GM21360 (cell line): ENCODE data around the gene DMXL1.

Source experiments
- ATAC-seq: cut with Tn5 transposase; IDR thresholded peaks from one replicate; pipeline ENCODE4 v1.9.1; 2021; ENCODE audit warnings: mild to moderate bottlenecking, moderate library complexity; ENCODE audit not compliant: unreplicated experiment

The DMXL1 gene, protein sequence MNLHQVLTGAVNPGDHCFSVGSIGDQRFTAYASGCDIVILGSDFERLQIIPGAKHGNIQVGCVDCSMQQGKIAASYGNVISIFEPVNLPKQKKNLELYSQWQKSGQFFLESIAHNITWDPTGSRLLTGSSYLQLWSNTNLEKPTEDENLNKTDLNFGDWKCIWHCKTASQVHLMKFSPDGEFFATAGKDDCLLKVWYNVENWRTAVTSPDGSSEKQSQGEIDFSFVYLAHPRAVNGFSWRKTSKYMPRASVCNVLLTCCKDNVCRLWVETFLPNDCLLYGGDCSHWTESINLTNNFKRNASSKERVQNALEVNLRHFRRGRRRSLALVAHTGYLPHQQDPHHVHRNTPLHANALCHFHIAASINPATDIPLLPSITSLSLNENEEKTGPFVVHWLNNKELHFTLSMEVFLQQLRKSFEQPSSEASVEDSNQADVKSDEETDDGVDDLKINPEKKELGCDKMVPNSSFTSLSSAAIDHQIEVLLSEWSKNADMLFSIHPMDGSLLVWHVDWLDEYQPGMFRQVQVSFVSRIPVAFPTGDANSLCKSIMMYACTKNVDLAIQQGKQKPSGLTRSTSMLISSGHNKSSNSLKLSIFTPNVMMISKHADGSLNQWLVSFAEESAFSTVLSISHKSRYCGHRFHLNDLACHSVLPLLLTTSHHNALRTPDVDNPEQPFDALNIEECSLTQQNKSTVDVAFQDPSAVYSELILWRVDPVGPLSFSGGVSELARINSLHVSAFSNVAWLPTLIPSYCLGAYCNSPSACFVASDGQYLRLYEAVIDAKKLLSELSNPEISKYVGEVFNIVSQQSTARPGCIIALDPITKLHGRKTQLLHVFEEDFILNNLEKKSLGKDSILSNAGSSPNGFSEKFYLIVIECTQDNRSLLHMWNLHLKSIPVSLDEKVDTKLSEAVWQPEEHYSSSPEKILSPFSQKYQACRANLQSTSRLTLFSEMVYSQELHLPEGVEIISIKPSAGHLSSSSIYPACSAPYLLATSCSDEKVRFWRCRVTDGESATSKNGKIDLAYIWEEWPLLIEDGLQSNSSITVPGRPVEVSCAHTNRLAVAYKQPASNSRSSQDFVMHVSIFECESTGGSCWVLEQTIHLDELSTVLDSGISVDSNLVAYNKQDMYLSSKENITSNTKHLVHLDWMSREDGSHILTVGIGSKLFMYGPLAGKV (N-terminal part only)

DNA sequence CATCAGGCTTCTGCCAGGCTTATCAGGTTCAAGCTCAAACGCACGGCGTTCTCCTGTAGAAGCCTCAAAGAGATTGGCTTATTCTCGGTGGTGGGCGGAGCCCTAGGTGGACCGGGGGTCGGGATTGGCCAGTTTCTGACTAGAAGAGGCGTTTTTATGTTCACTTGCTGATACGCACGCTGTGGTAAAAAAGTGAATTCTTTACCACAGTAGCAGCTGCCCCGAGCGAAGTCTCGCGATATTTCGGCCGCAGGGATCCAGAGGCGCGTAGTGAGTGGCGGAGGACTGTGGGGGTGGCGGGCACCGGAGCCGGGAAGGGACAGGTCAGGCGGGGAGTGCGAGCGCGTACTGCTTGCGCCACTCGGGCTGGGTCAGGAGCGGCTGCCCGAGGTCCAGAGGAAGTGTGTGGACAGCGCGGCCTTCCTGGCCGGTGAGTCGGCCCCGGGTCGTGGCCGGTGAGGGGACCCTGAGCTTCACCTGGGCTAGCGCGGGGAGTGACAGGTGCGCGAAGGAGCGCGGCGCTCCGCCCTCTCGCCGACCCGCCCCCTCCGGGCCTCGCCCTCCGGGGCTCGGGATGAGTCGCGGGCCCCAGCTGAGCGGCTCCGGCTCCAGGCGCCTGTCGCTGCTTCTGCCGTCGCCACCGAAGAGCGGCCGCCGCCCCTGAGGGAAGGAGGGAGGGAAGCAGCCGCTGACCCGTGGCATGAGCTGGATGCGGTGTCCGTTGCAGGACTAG is at the start of gene DMXL1:
TSS of gene DMXL1 (plus strand) at position 260 of the 733 bp plus-strand sequence. CDS start 483 bp downstream, outside the sequence.
- ATAC-seq = peak; percentile 71

DNA sequence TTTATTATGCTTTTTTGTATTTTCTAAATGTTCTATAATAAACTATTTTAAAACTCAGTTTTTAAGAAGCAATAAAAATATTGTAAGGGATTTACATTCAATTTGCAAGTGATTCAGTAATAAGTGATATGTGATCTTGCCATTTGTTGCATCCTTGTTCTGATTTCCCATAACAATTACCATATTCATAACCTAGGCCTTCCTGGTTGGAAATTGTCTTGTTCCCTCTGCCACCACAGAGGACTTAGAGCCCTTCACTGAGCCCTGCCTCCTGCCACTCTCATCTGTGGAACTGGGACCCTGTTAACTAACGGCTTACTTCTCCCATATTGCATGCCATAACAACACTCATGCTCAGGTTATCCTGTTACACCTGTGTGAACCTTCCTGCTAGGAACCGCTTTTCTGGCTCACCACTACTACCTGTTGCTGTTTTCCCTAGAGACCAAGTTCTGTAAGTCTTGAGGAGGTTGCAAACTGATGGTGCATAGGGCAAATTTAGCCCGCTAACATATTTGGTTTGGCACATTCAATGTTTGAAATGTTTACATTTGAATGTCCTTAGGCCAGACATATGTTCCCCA is 49.6 kb upstream of the DMXL1 start:
- ATAC-seq = peak; percentile 2

GRCh38 chr5:119022017-119022745 is 48.7 kb upstream of the DMXL1 start:
- ATAC-seq = peak; percentile 62

DNA sequence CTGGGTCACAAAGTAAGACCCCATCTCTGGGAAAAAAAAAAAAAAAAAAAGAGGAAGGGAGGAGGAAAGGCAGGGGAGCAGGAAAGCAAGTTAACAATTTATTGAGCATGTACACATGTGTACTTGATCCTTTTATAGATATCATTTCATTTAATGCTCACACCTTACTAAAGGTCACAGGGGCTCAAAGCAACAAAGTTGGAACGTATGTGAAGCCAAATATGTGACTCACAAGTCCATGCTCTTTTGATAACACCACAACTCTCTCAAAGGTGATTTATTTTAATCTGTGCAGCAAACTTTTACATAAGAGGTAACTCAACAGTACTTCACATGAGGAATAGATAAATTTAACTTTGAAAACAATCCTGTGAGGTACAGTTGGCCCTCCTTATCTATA is 48.1 kb upstream of the DMXL1 start:
- ATAC-seq = no peak

DNA sequence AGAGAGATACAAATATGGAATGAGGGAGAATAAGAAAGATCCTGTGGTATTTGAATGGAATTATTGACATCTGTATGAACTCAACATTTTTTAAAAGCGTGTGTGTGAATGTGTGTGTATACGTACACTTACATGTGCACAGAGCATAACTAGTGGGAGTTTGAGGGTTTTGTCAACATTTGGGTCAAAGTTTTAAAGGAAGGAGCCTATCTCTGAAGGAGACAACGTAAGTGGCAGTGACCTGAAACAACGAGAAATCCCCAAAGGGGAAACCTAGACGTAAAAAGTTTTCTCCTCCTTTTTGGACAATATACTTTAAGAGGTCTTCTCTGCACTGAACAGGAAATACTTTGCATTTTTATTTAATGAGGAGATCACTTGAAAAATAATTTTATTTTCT is 42.3 kb upstream of the DMXL1 start:
- ATAC-seq = no peak

- peak; percentile 60 for ATAC-seq
Measured at GRCh38 chr5:119031011-119031886, 39.6 kb upstream of the DMXL1 start.

DNA sequence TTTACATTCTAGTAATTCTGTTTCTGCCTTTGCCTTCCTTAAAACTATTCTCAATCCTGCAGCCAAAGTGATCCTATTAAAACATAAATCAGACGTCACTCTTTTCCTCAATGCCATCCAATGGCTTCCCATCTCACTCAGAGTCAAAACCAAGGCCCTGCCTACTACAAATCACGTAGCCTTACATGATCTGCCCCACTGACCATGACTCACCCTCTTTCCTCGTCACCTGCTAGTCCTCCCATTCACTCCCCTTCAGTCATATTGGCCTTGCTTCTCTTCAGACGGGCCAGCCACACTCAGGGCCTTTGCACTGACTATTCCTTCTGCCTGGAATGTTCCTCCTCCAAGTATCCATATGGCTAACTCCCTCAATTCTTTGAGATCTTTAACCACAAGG is 39.0 kb upstream of the DMXL1 start:
- peak; percentile 72 for ATAC-seq

- peak; percentile 35 for ATAC-seq
Measured at GRCh38 chr5:119032656-119033055, 38.2 kb upstream of the DMXL1 start.

- ATAC-seq = no peak
Measured at GRCh38 chr5:119033135-119033534, 37.8 kb upstream of the DMXL1 start.

DNA sequence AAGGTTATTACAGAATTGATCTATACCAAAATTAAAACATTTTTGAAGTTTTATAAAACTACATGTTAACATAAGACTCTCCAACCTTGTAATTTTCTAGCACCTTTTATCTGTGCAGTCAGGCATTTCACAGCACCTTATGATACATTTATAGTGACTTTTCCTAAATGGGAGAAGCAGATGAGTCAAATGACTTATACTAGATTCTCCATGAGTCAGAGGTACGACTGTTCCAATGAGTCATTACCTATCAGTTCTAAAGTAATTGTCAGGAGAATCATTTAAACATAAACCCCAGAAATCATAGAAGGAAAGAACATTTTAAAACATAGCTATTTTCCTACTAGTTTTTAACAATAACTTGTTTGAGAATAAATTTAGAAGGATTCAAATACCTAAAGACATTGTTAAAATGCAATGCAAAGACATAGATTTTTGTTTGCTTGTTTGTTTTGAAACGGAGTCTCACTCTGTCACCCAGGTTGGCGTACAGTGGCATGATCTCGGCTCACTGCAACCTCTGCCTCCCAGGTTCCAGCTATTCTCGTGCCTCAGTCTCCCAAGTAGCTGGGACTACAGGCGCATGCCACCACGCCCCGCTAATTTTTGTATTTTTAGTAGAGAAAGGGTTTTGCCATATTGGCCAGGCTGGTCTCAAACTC is 34.7 kb upstream of the DMXL1 start:
- ATAC-seq = no peak

DNA sequence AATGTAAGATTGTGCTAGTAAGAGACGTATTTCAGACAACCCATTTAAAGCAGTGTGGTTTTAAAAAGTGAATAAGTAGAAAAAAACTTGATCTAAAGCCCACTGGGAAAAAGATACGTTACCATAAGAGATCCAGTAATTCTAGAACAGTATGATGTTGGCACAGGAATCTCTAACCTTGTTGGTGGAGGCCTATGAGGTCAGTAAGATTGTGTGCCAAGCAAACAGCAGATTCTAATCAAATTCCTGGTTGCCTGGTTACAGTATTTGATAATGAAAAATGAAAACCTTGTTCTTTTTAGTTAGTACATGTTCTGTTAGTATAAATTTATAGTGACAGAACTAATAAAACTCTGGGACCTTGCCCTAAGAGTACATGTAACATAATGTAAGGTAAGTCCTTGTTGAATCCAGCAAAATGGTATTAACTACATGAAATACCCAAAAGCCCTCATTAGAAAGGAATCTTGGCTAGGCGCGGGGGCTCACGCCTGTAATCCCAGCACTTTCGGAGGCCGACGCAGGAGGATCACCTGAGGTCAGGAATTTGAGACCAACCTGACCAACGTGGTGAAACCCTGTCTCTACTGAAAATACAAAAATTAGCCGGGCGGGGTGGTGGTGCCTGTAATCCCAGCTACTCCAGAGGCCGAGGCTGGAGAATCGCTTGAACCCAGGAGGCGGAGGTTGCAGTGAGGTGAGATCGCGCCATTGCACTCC is 33.2 kb upstream of the DMXL1 start:
- ATAC-seq = no peak

GRCh38 chr5:119048246-119048645 is 22.6 kb upstream of the DMXL1 start:
- no peak for ATAC-seq

- ATAC-seq = no peak
Measured at GRCh38 chr5:119049824-119050449, 20.9 kb upstream of the DMXL1 start.

- ATAC-seq = no peak
Measured at GRCh38 chr5:119054101-119054500, 16.8 kb upstream of the DMXL1 start.

GRCh38 chr5:119055294-119055693 is 15.6 kb upstream of the DMXL1 start:
- no peak for ATAC-seq

- ATAC-seq = no peak
Measured at GRCh38 chr5:119058979-119059529, 11.8 kb upstream of the DMXL1 start.
